22Rv1 (cell line): Measurements from ENCODE around the gene PLD6.

Experiments used
- ZFX ChIP-seq: fragments of 450-650 bp; IDR thresholded peaks from 2 replicates; pipeline ENCODE4 v1.6.1; 2017; ENCODE audit warnings: antibody characterized with exemption, borderline replicate concordance
- TF ChIP-seq, protein P1 (sequence below): fragments of 450-650 bp; IDR thresholded peaks from 2 replicates; pipeline ENCODE4 v1.5.1; 2017; ENCODE audit warnings: mild to moderate bottlenecking

DNA sequence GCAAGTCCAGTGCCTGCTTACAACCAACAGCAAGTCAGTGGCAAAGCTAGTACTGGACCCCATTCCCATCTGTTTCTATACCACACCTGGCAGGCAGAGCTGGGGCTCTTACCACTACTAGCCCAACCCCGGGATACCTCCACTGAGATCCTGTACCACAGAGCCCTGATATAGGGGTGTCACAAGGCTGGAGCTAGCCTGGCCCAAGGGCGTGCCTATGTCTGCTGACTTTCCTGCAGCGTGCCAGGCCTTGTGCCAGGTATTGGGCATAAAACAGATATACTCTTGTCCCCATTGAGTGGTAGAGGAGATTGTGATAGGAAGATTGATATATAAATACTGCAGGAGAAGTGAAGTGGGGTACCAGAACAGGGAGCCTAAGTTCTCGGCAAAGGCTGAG, 44.4 kb downstream of the PLD6 start:
- TF ChIP-seq, protein P1, sequence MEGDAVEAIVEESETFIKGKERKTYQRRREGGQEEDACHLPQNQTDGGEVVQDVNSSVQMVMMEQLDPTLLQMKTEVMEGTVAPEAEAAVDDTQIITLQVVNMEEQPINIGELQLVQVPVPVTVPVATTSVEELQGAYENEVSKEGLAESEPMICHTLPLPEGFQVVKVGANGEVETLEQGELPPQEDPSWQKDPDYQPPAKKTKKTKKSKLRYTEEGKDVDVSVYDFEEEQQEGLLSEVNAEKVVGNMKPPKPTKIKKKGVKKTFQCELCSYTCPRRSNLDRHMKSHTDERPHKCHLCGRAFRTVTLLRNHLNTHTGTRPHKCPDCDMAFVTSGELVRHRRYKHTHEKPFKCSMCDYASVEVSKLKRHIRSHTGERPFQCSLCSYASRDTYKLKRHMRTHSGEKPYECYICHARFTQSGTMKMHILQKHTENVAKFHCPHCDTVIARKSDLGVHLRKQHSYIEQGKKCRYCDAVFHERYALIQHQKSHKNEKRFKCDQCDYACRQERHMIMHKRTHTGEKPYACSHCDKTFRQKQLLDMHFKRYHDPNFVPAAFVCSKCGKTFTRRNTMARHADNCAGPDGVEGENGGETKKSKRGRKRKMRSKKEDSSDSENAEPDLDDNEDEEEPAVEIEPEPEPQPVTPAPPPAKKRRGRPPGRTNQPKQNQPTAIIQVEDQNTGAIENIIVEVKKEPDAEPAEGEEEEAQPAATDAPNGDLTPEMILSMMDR = no peak
- TF ChIP-seq ZFX = no peak
